Activated naive CD8-positive, alpha-beta T cell treated with anti-CD3 and anti-CD28 coated beads, Interleukin-2, amount 50 U/mL, for 16 hours (primary cell): ENCODE results near the gene ADRA1B.

Experiments used
- DNase-seq: peaks from one replicate; pipeline ENCODE4 v3.0.0-alpha.2; 2020; ENCODE audit warnings: low read depth, low spot score

ADRA1B gene

DNA sequence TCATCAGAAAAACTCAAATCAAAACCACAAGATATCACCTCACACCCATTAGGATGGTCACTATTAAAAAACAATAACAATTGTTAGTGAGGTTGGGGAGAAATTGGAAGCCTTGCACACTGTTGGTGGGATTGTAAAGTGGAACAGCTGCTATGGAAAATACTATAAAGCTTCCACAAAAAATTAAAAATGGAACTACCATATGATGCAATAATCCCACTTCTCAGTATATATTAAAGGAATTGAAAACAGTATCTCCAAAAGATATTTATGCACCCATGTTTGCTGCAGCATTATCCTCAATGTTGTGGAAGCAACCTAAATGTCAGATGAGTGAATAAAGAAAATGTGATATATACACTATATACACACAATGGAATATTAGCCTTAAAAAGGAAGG is 14.5 kb upstream of the ADRA1B start:
- DNase-seq = no peak

DNA sequence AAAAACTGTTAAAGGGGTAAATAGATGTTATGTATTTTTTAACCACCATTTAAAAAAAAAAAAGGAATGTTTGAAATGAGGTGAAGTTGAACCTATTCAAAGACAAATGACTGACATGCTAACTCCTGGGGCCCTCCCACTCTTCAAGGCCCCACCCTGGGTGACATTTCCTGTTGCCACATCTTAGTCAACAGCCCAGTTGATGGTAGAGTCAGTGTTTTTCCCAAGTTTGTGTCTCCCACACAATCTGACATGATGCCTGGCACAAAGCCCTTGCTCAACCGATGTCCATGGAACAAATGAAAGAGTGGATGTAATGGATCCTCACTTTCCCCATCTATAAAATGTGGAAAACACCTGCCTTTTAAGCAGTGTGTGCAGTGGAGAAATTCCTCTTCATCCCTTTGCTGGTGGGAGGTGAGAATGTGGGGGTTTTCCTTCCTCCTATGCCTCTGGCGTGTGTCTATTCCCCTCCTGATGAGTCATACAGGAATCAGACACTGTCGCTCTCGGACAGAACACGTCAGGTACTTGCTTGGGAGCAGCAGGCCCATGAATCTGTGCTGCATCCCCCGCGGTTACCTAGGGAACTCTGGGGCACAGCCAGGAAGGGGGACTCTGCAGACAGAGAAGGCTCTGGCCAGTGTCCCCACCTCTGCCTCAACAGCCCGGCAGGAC is 13.7 kb upstream of the ADRA1B start:
- DNase-seq = no peak

DNA sequence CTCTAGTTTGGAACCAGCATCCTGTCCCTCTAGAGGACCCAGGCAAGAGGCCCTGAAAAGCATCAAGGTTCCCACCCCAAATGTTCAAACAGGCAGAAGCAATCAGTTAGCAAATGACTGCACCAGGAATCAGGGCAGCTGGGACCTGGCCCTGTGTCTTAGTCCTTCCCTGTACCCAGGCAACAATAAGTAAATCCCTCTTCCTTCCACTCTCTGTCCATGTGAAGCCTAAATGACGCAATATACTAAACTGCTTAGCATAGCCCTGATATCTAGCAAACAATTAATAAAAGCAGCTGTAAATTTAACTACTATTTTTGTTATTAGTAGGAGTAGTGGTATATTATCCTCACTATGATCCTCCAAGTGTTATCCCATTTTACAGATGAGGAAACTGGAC is 13.2 kb upstream of the ADRA1B start:
- DNase-seq = no peak

DNA sequence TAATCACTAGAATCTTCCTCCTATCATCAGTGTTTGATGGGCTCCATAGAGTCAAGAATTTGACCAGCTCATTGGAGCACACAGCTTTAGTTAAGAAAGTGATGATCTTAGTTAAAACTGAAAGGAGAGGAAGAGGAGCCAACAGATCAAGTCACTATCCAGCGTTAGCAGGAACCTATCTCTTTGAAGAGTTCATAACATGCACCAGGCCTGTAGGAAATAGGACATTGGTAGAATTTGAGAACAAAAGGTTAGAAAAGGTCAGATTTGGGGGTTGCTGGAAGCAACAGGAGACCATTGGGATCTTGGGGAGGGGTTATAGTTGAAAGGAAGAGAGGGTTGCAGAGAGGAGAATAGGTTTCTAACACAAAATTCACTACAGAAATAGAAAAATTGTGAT is 11.4 kb upstream of the ADRA1B start:
- no peak for DNase-seq

DNA sequence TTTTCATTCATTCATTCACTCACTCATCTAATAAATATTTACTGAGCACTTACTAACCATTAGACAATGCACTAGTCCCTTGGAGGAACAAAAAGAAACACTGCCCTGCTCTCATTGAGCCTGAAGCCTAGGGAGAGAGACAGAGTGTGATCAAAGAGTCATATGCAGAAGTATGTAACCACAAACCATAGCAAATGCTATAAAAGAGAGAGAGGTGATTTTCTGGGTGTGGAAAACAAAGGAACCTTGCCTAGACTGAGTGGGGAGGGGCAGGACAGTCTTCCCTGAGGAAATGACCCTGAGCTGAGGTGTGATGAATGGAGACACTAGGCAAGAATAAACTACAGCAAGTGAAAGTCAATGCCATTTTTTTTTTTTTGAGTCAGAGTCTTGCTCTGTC is 10.8 kb upstream of the ADRA1B start:
- DNase-seq = no peak

DNA sequence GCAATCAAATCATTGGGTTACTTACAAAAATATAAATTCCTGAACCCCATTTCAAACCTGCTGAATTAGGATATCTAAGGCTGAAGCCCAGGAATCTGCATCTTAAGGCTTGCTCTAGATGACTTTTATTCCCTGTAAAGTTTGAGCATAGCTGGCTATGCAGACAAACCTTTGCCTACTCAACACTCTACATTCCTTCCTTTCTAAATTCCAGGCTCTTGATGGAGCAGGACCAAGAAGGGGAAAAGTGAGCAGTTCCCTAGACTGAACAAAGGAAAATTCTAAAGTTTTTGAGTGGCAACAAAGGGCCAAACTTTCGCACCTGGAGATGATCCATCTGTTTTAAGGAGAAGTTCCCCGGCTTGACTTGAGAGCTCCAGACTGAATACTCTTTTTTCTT is 9.8 kb upstream of the ADRA1B start:
- DNase-seq = no peak

DNA sequence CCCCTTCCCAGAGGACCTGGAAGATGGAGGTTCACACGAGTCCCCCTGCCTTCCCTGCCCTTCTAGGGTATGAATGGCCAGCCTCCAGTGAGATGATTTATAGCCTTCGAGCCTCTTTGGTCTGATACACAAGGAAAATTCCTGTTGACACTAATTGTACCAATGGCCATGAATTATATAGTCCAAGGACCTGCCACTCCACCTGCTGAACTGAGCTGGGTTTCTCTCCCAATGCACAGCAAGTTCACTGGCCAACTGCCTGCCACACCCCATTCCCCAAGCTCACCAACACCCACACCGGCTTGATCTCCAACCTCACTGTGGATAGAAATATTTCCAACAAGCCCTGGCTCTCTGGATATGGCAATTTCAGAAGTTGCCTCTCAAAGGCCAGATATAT is 9.3 kb upstream of the ADRA1B start:
- DNase-seq = no peak

DNA sequence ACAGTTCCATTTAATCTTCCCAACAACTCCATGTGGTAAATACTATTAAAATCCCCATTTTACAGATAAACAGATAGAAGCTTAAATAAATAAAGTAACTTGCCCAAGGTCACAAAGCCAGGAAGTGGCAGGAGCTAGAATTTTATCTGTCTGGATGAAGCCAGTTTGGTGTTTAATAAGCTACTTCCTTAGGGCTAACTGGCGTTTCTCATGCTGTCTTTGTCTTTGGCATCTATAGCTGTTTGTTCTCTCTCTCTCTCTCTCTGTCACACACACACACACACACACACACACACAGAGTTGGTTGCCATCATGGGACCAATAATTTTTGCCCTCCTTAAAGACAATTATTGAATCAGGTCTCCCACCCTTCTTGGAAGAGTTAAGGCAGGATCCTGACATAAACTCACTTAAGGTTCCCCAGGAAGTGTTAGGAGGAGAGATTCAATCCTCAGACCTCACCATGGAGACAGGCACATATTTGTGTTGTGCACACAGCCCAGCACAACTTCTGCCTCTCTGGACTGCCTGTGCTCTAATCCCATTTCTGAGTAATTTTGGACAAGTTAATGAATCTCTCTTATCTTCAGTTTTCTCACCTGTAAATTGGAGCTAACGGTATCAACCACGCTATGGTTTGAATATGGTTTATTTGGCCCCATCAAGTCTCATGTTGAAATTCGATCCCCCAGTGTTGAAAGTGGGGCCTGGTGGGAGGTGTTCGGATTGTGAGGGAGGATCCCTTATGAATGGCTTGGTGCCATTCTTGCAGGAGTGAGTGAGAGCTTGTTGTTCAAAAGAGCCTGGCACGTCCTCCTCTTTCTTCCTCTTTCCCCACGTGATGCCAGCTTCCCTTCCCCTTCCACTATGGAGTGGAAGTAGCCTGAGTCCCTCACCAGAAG is 8.3 kb upstream of the ADRA1B start:
- DNase-seq = no peak

DNA sequence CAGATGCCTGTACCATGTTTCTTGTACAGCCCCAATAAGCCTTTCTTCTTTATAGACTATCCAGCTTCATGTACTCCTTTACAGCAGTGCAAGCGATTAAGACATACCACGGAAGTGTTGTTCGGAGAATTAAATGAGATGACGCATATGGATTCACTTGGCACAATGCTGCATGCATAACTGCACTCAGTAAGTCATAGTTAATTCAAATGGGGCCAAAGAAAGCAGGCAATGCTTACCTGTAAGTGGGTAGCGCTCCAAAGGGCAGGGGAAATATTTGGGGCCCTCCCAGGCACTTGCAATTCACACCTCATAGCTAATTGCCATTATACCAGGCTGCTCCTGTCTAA is 7.7 kb upstream of the ADRA1B start:
- DNase-seq = no peak

DNA sequence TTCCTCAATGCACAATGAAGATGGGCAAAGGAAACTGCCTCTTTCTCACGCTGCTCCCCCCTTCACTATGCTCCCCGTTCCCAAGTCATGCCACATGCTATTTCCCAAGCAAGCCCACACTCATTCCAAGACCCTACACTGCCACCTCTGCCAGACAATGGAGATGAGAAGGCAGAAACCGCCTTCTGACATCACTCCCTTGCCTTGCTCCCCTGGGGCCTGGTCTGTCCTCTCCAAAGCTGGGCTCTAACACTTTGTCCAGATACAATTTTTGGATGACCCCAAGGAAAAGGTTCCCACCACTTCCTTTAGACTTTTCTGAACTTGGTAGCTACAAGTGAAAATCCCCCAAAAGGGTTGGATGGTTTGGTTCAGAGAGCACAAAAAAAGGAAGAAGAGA is 7.2 kb upstream of the ADRA1B start:
- DNase-seq = no peak

DNA sequence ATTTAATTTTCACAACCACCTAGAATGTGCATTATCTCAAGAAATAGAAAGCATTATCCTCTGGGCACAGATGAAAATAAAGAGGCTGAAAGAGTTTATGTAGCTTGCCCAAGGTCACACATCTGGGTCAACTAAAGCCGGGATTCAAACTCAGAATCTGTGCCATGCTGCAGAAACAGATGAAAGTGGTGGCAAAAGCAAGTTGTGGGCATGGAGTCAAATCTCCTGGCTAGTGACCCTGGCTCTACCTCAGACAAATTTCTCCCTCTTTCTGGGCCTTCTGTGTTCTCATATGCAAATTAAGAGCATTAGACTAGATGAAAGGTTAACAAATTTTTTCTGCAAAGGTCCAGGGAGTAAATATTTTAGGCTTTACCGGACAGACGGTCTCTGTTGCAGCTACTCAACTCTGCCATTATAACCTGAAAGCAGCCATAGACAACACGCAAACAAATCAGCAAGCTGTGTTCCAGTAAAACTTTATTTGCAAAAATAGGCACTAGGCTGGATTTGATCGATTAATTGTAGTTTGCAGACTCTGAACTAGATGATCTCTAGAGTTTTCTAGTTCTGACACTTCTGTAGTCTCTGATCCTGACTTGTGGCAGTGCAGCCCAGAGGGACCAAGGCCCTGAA is 6.0 kb upstream of the ADRA1B start:
- no peak for DNase-seq

DNA sequence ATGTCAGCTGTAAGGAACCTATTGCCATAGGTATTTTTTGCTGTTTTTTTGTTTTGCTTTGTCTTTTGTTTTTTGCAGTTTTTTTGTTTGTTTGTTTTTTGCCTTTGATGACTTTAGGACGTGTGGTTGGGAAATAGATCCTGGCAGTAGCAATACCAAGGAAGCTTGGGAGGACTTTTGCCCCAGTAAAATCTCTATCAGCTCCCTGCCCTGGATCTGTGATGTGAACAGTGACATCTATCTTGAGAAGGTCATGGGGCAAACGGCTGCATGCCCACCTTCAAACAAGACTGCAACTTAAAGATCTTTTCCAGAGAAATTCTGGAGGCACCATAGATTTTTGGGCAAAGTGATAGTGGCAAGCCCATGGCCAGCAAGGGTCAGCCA is 5.4 kb upstream of the ADRA1B start:
- DNase-seq = no peak

DNA sequence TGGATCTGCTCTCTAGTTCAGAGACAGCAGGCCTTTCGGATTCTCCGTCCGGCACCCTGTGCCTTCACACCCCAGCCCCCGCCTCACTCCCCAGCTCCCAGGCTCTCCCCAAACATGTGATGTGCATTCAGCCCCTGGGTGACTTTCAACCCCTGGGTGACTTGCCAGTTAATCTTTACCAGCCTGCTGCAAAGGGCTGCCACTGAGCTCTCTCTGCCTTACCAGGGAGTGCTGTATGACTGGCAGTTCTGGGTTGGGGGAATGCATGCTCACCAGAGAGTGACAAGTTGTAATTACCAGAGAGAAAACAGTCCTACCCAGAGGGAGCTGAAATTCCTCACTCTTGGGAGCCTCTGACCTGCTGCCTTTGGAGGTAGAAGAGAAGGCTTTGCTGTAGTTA is 4.9 kb upstream of the ADRA1B start:
- no peak for DNase-seq

DNA sequence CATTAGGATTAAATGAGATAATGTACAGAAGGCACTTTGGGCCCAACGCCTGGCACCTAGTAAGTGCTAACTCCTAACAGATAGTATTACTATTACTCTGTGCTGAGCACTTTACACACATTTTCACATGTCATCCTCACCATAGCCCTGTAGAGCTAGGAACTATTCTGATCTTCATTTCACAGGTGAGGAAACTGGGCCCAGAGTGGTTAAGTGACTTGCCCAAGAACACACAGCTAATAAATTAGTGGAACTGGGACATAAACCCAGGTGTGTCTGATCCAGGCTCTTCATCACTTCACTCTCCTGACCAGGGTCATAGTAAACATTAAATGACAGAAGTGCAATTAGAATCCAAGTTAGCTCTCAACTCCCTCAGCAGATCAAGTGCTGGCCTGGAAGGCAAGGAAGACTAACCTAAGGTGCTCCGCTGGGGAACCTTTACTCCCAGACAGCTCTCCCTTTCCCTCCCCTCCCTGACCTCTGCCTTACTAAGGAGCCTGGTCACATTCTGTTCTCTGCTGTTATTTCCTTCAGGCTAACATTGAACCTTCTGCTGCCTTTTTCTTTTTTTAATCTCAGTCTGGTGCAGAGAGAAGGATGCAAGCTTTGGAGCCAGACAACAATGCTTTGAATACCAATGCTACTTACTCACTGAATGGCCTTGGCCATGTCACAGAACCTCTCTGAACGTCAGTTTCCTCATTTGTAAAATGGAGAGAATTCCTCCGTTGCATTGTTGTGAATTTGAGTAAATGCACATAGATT is 4.1 kb upstream of the ADRA1B start:
- DNase-seq = no peak

DNA sequence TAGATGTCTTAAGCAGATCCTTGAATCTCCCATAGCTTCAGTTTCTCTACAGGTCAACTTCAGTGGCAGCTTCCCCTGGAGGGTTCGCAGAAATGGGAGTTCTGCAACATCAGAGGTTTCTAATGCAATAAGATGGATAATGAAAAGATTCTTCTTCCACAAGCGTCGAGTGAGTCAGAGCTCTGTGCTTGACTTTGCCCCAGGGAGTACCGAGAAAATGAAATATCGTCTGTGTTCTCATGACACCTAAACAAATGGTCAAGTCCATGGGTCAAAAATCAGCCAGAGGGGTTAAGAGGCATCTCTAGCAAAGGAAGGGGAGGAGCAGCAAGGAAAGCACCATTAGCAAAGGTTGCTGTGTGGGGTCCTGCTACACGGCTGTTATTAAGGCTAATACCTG is 3.2 kb upstream of the ADRA1B start:
- no peak for DNase-seq

DNA sequence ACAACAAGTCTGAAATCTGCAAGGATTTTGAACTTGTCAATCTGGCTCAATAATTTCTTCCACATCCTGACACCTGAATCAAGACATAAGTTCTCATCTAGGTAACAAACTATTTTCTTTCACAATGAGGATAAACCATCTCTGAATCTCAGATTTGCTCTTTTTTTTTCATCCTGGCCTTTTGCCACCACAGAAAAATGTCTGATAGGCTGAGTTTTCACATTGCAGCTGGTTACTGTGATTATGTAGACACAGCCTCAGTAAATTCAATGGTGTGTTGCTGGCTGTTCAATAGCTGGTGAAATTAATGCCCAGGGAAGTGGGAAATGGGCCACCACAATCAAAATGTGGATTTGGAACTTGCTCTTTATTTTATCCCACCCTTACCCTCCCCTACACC is 2.8 kb upstream of the ADRA1B start:
- no peak for DNase-seq

DNA sequence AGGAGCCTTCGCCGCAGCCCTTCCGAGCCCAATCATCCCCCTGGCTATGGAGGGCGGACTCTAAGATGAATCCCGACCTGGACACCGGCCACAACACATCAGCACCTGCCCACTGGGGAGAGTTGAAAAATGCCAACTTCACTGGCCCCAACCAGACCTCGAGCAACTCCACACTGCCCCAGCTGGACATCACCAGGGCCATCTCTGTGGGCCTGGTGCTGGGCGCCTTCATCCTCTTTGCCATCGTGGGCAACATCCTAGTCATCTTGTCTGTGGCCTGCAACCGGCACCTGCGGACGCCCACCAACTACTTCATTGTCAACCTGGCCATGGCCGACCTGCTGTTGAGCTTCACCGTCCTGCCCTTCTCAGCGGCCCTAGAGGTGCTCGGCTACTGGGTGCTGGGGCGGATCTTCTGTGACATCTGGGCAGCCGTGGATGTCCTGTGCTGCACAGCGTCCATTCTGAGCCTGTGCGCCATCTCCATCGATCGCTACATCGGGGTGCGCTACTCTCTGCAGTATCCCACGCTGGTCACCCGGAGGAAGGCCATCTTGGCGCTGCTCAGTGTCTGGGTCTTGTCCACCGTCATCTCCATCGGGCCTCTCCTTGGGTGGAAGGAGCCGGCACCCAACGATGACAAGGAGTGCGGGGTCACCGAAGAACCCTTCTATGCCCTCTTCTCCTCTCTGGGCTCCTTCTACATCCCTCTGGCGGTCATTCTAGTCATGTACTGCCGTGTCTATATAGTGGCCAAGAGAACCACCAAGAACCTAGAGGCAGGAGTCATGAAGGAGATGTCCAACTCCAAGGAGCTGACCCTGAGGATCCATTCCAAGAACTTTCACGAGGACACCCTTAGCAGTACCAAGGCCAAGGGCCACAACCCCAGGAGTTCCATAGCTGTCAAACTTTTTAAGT is 819 bp downstream of the ADRA1B start:
- DNase-seq = no peak

DNA sequence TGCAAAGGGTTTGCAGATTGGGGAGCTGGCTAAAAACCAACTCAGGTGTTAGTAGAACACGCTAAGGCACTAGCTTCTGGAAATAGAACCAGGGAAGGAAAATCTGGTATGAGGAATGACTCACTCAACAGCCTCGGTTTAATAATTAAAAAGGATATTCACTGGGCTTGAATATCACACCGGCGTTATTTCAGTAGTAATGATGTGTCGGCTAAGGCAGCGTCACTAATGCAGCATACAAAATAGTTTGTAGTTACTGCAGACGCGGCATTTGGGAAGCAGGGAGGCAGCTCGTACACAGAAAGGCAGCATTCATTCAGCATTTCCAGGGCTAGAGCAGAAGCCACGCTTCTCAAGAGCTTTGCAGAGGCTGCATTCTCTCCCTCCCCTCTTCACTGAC is 1.7 kb downstream of the ADRA1B start:
- no peak for DNase-seq

DNA sequence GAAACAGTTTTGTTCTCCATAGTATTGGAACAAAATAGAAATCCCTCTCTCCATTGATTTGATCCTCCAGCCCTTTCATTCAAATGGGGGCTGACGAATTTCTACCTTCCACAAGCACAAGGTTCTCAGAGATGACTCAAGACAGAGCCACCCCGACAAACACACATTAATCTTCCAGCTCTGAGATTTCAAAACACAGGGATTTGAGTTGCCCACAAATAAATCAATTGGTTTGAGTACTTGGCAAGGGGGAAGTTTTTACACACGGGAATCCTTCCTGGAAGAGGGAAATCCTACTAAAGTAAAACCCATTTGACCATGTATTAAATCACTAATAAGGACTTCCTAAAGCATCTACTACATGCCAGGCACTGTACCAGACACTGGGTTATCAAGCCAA is 5.4 kb downstream of the ADRA1B start:
- no peak for DNase-seq

DNA sequence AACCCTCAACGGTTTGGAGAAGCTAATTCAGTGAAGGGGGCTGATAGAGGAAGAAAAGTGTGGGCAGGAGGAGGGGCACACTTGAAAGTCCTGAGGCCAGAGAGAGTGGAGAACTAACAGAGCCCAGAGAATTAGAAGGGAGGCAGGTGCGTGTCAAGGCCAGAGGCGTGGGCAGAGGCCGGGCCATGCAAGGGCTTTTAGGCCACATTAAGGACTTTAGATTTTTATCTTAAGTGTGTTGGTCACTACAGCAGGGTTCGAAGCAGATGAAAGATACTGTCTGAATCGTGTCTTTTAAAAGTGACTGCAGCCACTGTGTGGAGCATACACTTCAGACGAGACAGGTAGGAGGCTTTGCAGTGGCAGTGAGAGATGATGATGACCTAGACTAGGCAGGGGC is 6.7 kb downstream of the ADRA1B start:
- no peak for DNase-seq
